Measurements from ENCODE around the gene WHRN.

GRCh38 chr9:114367366-114367765 is 137.9 kb downstream of the WHRN start:
- TF ChIP-seq CTCF (IDR thresholded peaks at IDR 0.05; ENCODE audit: insufficient read depth, low read length): no peak
- TF ChIP-seq GABPA (IDR thresholded peaks at IDR 0.05; ENCODE audit: low read depth): no peak
- TF ChIP-seq REST (IDR thresholded peaks at IDR 0.05; ENCODE audit: insufficient replicate concordance, low read depth): no peak
- TF ChIP-seq POLR2AphosphoS5 (IDR thresholded peaks at IDR 0.05; ENCODE audit: low read depth): no peak
- no peak for TF ChIP-seq SPI1 (IDR thresholded peaks at IDR 0.05; ENCODE audit: borderline replicate concordance, low read depth)
